ENCODE data around the gene UROC1. TPM values are rescaled to one million over a fixed set of nuclear protein-coding genes. Genes with fewer than 3 reads are reported as not detected.

Gene UROC1
- total RNA-seq, 6 donors from 2014 or later = not detected

GRCh38 chr3:126479642-126480041 lies 37.9 kb downstream of the UROC1 start:
- ATAC-seq (ENCODE audit: low FRiP score in 2 of 2) = no peak
- 69 to 88% methylated on average over 1 of the region's 1 CpG for WGBS, 2 donors
- H3K4me1 ChIP-seq = peaks cover 7 to 17% (median 10%) of the 10 kb centered on the region in 4 donors
- no peak overlapping the region for H3K27ac ChIP-seq
- no peak overlapping the region for H3K4me3 ChIP-seq
- no peak for TF ChIP-seq CTCF (IDR thresholded peaks at IDR 0.05)
- TF ChIP-seq POLR2AphosphoS5 (IDR thresholded peaks at IDR 0.05) = no peak
- TF ChIP-seq POLR2A (IDR thresholded peaks at IDR 0.05) = no peak
- TF ChIP-seq EP300 (IDR thresholded peaks at IDR 0.05) = no peak
- H3K36me3 ChIP-seq = no peaks in the 10 kb centered on the region
- H3K27me3 ChIP-seq = no peaks in the 10 kb centered on the region
- no peaks in the 10 kb centered on the region for H3K9me3 ChIP-seq
- no peak for DNase-seq

GRCh38 chr3:126478581-126479310 lies 38.8 kb downstream of the UROC1 start:
- Histone ChIP-seq H3K27ac (no peak overlapping the region), H3K36me3 (no peaks in the 10 kb centered on the region), H3K27me3 (no peaks in the 10 kb centered on the region), H3K4me3 (no peak overlapping the region), H3K9me3 (no peaks in the 10 kb centered on the region), H3K4me1 (peaks cover 16 to 26% (median 19%) of the 10 kb centered on the region in 4 donors)
- 95 to 96% methylated on average over 13 to 14 of the region's 14 CpGs for WGBS, 2 donors
- no peak for TF ChIP-seq POLR2A (IDR thresholded peaks at IDR 0.05)
- TF ChIP-seq EP300 (IDR thresholded peaks at IDR 0.05) = no peak
- TF ChIP-seq CTCF (IDR thresholded peaks at IDR 0.05) = no peak
- no peak for TF ChIP-seq POLR2AphosphoS5 (IDR thresholded peaks at IDR 0.05)
- DNase-seq (no peak), ATAC-seq (ENCODE audit: low FRiP score in 2 of 2) (no peak)

GRCh38 chr3:126477061-126477380 lies 40.6 kb downstream of the UROC1 start:
- peaks cover 33 to 43% (median 36%) of the 10 kb centered on the region in 4 donors for H3K4me1 ChIP-seq

GRCh38 chr3:126476166-126477060 lies 41.2 kb downstream of the UROC1 start:
- peak; percentile 3 to 68 for ATAC-seq (ENCODE audit: low FRiP score in 2 of 2)
- Histone ChIP-seq H3K27me3 (no peaks in the 10 kb centered on the region), H3K36me3 (peaks cover 0 to 4% (median 0%) of the 10 kb centered on the region in 4 donors), H3K9me3 (no peaks in the 10 kb centered on the region), H3K4me1 (peaks cover 40 to 46% (median 42%) of the 10 kb centered on the region in 4 donors), H3K4me3 (peak overlapping the region; percentile 41 to 80 (median 70)), H3K27ac (peak overlapping the region; percentile 84 to 94 (median 90))
- DNase-seq = peak in 1 of 2 donors; percentile 90
- WGBS, 2 donors = 14 to 24% methylated on average over 27 to 50 of the region's 66 CpGs
- TF ChIP-seq EP300 (IDR thresholded peaks at IDR 0.05) (no peak), POLR2AphosphoS5 (IDR thresholded peaks at IDR 0.05) (peak; percentile 61 to 79), POLR2A (IDR thresholded peaks at IDR 0.05) (peak in 3 of 4 donors; percentile 39 to 71 (median 43)), CTCF (IDR thresholded peaks at IDR 0.05) (peak in 2 of 6 experiments; percentile 7 to 18)

More at GRCh38 chr3:126477061-126477380, 40.6 kb downstream of the UROC1 start:
- WGBS, 2 donors = 53 to 73% methylated on average over 4 of the region's 4 CpGs
- DNase-seq = no peak
- no peak for ATAC-seq (ENCODE audit: low FRiP score in 2 of 2)
- TF ChIP-seq EP300 (IDR thresholded peaks at IDR 0.05) (no peak), CTCF (IDR thresholded peaks at IDR 0.05) (no peak), POLR2AphosphoS5 (IDR thresholded peaks at IDR 0.05) (no peak), POLR2A (IDR thresholded peaks at IDR 0.05) (no peak)
- H3K27ac ChIP-seq = peak overlapping the region in 2 of 4 donors; percentile 84 to 89
- H3K27me3 ChIP-seq = no peaks in the 10 kb centered on the region
- H3K4me3 ChIP-seq = peak overlapping the region in 1 of 4 donors; percentile 80
- no peaks in the 10 kb centered on the region for H3K9me3 ChIP-seq
- H3K36me3 ChIP-seq = no peaks in the 10 kb centered on the region

All from upper lobe of left lung (tissue), 6 donors.